SK-N-SH treated with all-trans-retinoic acid at 6 μM for 48 hours (cell line): ENCODE measurements around the gene ALG14.

Experiments
- CREB5 ChIP-seq: fragments of 250-450 bp; sonication (Bioruptor Pico); IDR thresholded peaks from 2 replicates; pipeline ENCODE4 v1.5.1; 2020; ENCODE audit warnings: low read depth, mild to moderate bottlenecking, moderate library complexity
- ISL1 ChIP-seq: fragments of 250-450 bp; sonication (Bioruptor Pico); IDR thresholded peaks from 2 replicates; pipeline ENCODE4 v2.1.2; 2022; ENCODE audit warnings: mild to moderate bottlenecking, moderate library complexity
- PATZ1 ChIP-seq: fragments of 250-450 bp; sonication (Bioruptor Pico); IDR thresholded peaks from 2 replicates; pipeline ENCODE4 v1.8.0; 2020; ENCODE audit warnings: mild to moderate bottlenecking, moderate library complexity, borderline replicate concordance
- PPARA ChIP-seq: fragments of 250-450 bp; sonication (Bioruptor Pico); IDR thresholded peaks from 2 replicates; pipeline ENCODE4 v1.5.0; 2020; ENCODE audit warnings: mild to moderate bottlenecking, borderline replicate concordance
- ZFP30 ChIP-seq: fragments of 450-650 bp; formaldehyde crosslinking; IDR thresholded peaks from 2 replicates; pipeline ENCODE4 v1.5.0; 2022; ENCODE audit warnings: mild to moderate bottlenecking, moderate library complexity
- ZNF565 ChIP-seq: fragments of 450-650 bp; formaldehyde crosslinking; conservative IDR thresholded peaks from 2 replicates; pipeline ENCODE4 v1.5.0; 2020; ENCODE audit warnings: low read depth, mild to moderate bottlenecking, moderate library complexity

GRCh38 chr1:95096218-95096841 is 23.6 kb upstream of the ALG14 start:
- TF ChIP-seq ZFP30 (CRISPR knock-in tag) (no peak), ZNF565 (CRISPR knock-in tag) (no peak), CREB5 (CRISPR knock-in tag) (no peak), ISL1 (CRISPR knock-in tag) (no peak), PPARA (no peak), PATZ1 (CRISPR knock-in tag) (no peak)
